Mesothelial cell of epicardium (in vitro differentiated cells): ENCODE results near the gene ADH1A. TPM values are rescaled to one million over a fixed set of nuclear protein-coding genes. Genes with fewer than 3 reads are reported as not detected.

ENCODE experiments used
- DNase-seq, 2 experiments: peaks; one replicate each; pipeline ENCODE4 v3.0.0; 2021; ENCODE audit warnings: low spot score in 2 of 2; ENCODE audit not compliant: unreplicated experiment in 2 of 2
- H3K27ac Mint-ChIP-seq: 2 replicates; pipeline ENCODE4 v1.8.0; 2021; ENCODE audit warnings: mixed read lengths
- H3K27me3 Mint-ChIP-seq: 2 replicates; pipeline ENCODE4 v1.8.0; 2021; ENCODE audit warnings: low read depth, mixed read lengths
- H3K36me3 Mint-ChIP-seq: 2 replicates; pipeline ENCODE4 v1.8.0; 2021; ENCODE audit warnings: mixed read lengths
- H3K4me1 Mint-ChIP-seq: 2 replicates; pipeline ENCODE4 v1.8.0; 2021; ENCODE audit warnings: mixed read lengths
- H3K4me3 Mint-ChIP-seq: 2 replicates; pipeline ENCODE4 v1.8.0; 2021; ENCODE audit warnings: mild to moderate bottlenecking, moderate library complexity, mixed read lengths
- H3K9me3 Mint-ChIP-seq: 2 replicates; pipeline ENCODE4 v1.8.0; 2021; ENCODE audit warnings: mixed read lengths
- CTCF ChIP-seq: fragments of 200-600 bp; sonication (generic); IDR thresholded peaks from one replicate; pipeline ENCODE4 v1.5.0; 2021; ENCODE audit warnings: antibody characterized with exemption; ENCODE audit not compliant: unreplicated experiment
- total RNA-seq: library from RNA; stranded (reverse); gene quantifications from 3 replicates; pipeline ENCODE4 v1.2.1, GENCODE V29; 2021

ADH1A gene
- total RNA-seq, 1 donor from 2014 or later: not detected

GRCh38 chr4:99317354-99317753 lies 26.6 kb upstream of the ADH1A start:
- no peak for TF ChIP-seq CTCF
- no peaks in the 10 kb centered on the region for H3K36me3 Mint-ChIP-seq
- no peak for DNase-seq
- no peak overlapping the region for H3K27ac Mint-ChIP-seq
- H3K9me3 Mint-ChIP-seq: no peaks in the 10 kb centered on the region
- H3K4me3 Mint-ChIP-seq: no peak overlapping the region
- peaks cover 2% of the 10 kb centered on the region for H3K4me1 Mint-ChIP-seq
- H3K27me3 Mint-ChIP-seq: no peaks in the 10 kb centered on the region

GRCh38 chr4:99315839-99316238 lies 25.1 kb upstream of the ADH1A start:
- H3K9me3 Mint-ChIP-seq: no peaks in the 10 kb centered on the region
- no peaks in the 10 kb centered on the region for H3K27me3 Mint-ChIP-seq
- TF ChIP-seq CTCF: no peak
- H3K36me3 Mint-ChIP-seq: no peaks in the 10 kb centered on the region
- no peak for DNase-seq
- no peak overlapping the region for H3K4me3 Mint-ChIP-seq
- no peaks in the 10 kb centered on the region for H3K4me1 Mint-ChIP-seq
- H3K27ac Mint-ChIP-seq: no peak overlapping the region

GRCh38 chr4:99314211-99314610 lies 23.4 kb upstream of the ADH1A start:
- no peaks in the 10 kb centered on the region for H3K4me1 Mint-ChIP-seq
- no peaks in the 10 kb centered on the region for H3K9me3 Mint-ChIP-seq

GRCh38 chr4:99310389-99310788 lies 19.6 kb upstream of the ADH1A start:
- DNase-seq: no peak
- no peaks in the 10 kb centered on the region for H3K36me3 Mint-ChIP-seq
- H3K9me3 Mint-ChIP-seq: no peaks in the 10 kb centered on the region
- no peak for TF ChIP-seq CTCF
- H3K27me3 Mint-ChIP-seq: no peaks in the 10 kb centered on the region
- H3K4me1 Mint-ChIP-seq: no peaks in the 10 kb centered on the region
- H3K4me3 Mint-ChIP-seq: no peak overlapping the region
- no peak overlapping the region for H3K27ac Mint-ChIP-seq

More at GRCh38 chr4:99314211-99314610, 23.4 kb upstream of the ADH1A start:
- Mint-ChIP-seq H3K27ac (no peak overlapping the region), H3K27me3 (no peaks in the 10 kb centered on the region), H3K36me3 (no peaks in the 10 kb centered on the region), H3K4me3 (no peak overlapping the region)
- no peak for DNase-seq
- no peak for TF ChIP-seq CTCF

GRCh38 chr4:99305638-99306400 lies 15.0 kb upstream of the ADH1A start:
- Mint-ChIP-seq H3K27me3 (no peaks in the 10 kb centered on the region), H3K4me3 (no peak overlapping the region), H3K4me1 (peaks cover 3% of the 10 kb centered on the region), H3K9me3 (peaks cover 4% of the 10 kb centered on the region), H3K36me3 (no peaks in the 10 kb centered on the region), H3K27ac (no peak overlapping the region)
- TF ChIP-seq CTCF: no peak
- DNase-seq: no peak
